HepG2 (cell line): ENCODE data around the gene MRPL10. TPM values are rescaled to one million over a fixed set of nuclear protein-coding genes. Genes with fewer than 3 reads are reported as not detected.

Experiments
- ADNP ChIP-seq: sonication (generic); formaldehyde crosslinking; IDR thresholded peaks from 2 replicates; pipeline ENCODE4 v1.4.0; 2020; ENCODE audit warnings: missing genetic modification reagents
- CREB1 ChIP-seq, 2 experiments: fragments of 450-650 bp in 1 of 2; IDR thresholded peaks; 2 replicates each; pipeline ENCODE4 v1.6.1; 2016 to 2017; ENCODE audit warnings: control low read depth in 1 of 2, mild to moderate bottlenecking in 1 of 2, missing compliant biosample characterization in 1 of 2, missing genetic modification characterization in 1 of 2
- DR1 ChIP-seq: sonication (generic); formaldehyde crosslinking; IDR thresholded peaks from 2 replicates; pipeline ENCODE4 v1.8.0; 2021; ENCODE audit warnings: mild to moderate bottlenecking, missing genetic modification reagents, inconsistent platforms
- DRAP1 ChIP-seq: IDR thresholded peaks from 2 replicates; pipeline ENCODE4 v1.6.1; 2016; ENCODE audit warnings: missing genetic modification reagents, missing compliant biosample characterization
- GLMP ChIP-seq: sonication (generic); formaldehyde crosslinking; IDR thresholded peaks from 2 replicates; pipeline ENCODE4 v1.9.0; 2021; ENCODE audit warnings: missing genetic modification reagents, mild to moderate bottlenecking, borderline replicate concordance
- HDAC2 ChIP-seq: sonication (generic); formaldehyde crosslinking; IDR thresholded peaks from 2 replicates; pipeline ENCODE4 v1.4.0; 2020; ENCODE audit warnings: missing genetic modification reagents
- KDM5A ChIP-seq: fragments of 200-600 bp; sonication (generic); IDR thresholded peaks from 2 replicates; pipeline ENCODE4 v1.7.0; 2018; ENCODE audit warnings: antibody characterized with exemption, mild to moderate bottlenecking, low read length, borderline replicate concordance
- NBN ChIP-seq: fragments of 450-650 bp; conservative IDR thresholded peaks from 2 replicates; pipeline ENCODE4 v1.6.1; 2017
- NFIC ChIP-seq: IDR thresholded peaks from 2 replicates; pipeline ENCODE4 v1.6.1; 2012; ENCODE audit warnings: mild to moderate bottlenecking, low read length, inconsistent platforms
- PAWR ChIP-seq: sonication (generic); formaldehyde crosslinking; IDR thresholded peaks from 2 replicates; pipeline ENCODE4 v1.4.0; 2020; ENCODE audit warnings: missing genetic modification reagents, mild to moderate bottlenecking, borderline replicate concordance
- PCBP1 ChIP-seq: fragments of 200-400 bp; formaldehyde crosslinking; IDR thresholded peaks from 2 replicates; pipeline ENCODE4 v1.6.1; 2017; ENCODE audit warnings: mild to moderate bottlenecking, low read depth, low read length, borderline replicate concordance
- PRMT3 ChIP-seq: sonication (generic); formaldehyde crosslinking; IDR thresholded peaks from 2 replicates; pipeline ENCODE4 v1.8.1; 2022; ENCODE audit warnings: low read depth, mild to moderate bottlenecking, moderate library complexity, missing genetic modification reagents, borderline replicate concordance
- REXO4 ChIP-seq: sonication (generic); formaldehyde crosslinking; IDR thresholded peaks from 2 replicates; pipeline ENCODE4 v1.8.0; 2022; ENCODE audit warnings: missing genetic modification reagents, mild to moderate bottlenecking, borderline replicate concordance
- SKIL ChIP-seq: sonication (generic); formaldehyde crosslinking; IDR thresholded peaks from 2 replicates; pipeline ENCODE4 v1.8.0; 2022; ENCODE audit warnings: missing genetic modification reagents, mild to moderate bottlenecking, moderate library complexity, borderline replicate concordance
- SMAD1 ChIP-seq: sonication (generic); formaldehyde crosslinking; IDR thresholded peaks from 2 replicates; pipeline ENCODE4 v1.4.0; 2020; ENCODE audit warnings: missing genetic modification reagents, low read depth, mild to moderate bottlenecking, borderline replicate concordance
- SMAD9 ChIP-seq: sonication (generic); formaldehyde crosslinking; IDR thresholded peaks from 2 replicates; pipeline ENCODE4 v1.5.1; 2020; ENCODE audit warnings: mild to moderate bottlenecking, missing genetic modification reagents
- TFAP4 ChIP-seq: sonication (generic); IDR thresholded peaks from 2 replicates; pipeline ENCODE4 v1.6.1; 2016; ENCODE audit warnings: low read depth, borderline replicate concordance
- TSC22D2 ChIP-seq: sonication (generic); formaldehyde crosslinking; IDR thresholded peaks from 2 replicates; pipeline ENCODE4 v1.5.1; 2020; ENCODE audit warnings: missing genetic modification reagents, mild to moderate bottlenecking, borderline replicate concordance
- ZNF101 ChIP-seq: sonication (generic); formaldehyde crosslinking; IDR thresholded peaks from 2 replicates; pipeline ENCODE4 v1.4.0; 2020; ENCODE audit warnings: mild to moderate bottlenecking, low read depth, missing genetic modification reagents, borderline replicate concordance
- ZNF251 ChIP-seq: sonication (generic); formaldehyde crosslinking; IDR thresholded peaks from 2 replicates; pipeline ENCODE4 v1.9.0; 2021; ENCODE audit warnings: mild to moderate bottlenecking, missing genetic modification reagents
- ZNF253 ChIP-seq: sonication (generic); formaldehyde crosslinking; IDR thresholded peaks from 2 replicates; pipeline ENCODE4 v1.8.0; 2022; ENCODE audit warnings: mild to moderate bottlenecking, missing genetic modification reagents, borderline replicate concordance
- ZNF607 ChIP-seq: sonication (generic); formaldehyde crosslinking; IDR thresholded peaks from 2 replicates; pipeline ENCODE4 v1.5.1; 2020; ENCODE audit warnings: missing genetic modification reagents, mild to moderate bottlenecking, borderline replicate concordance
- ZSCAN29 ChIP-seq: sonication (generic); formaldehyde crosslinking; conservative IDR thresholded peaks from 2 replicates; pipeline ENCODE4 v1.4.0; 2020; ENCODE audit warnings: mild to moderate bottlenecking, missing genetic modification reagents
- ZSCAN31 ChIP-seq: sonication (generic); formaldehyde crosslinking; IDR thresholded peaks from 2 replicates; pipeline ENCODE4 v1.5.0; 2020; ENCODE audit warnings: low read depth, mild to moderate bottlenecking, missing genetic modification reagents
- polyA plus RNA-seq, 8 experiments: library from polyadenylated mRNA; depleted of rRNA in 3 of 8; stranded (reverse) in 7 of 8; unstranded in 1 of 8; fragments of >200 nt; fragmentation: Illumina TruSeq in 4 of 8; extraction: Trizol in 4 of 8; gene quantifications; 2 replicates each; pipeline versions ENCODE4 v1.2.1 to v1.2.3, GENCODE V29; 2011 to 2016; ENCODE audit warnings: low read depth in 4 of 8, missing spikeins in 1 of 8, mixed read lengths in 1 of 8; ENCODE audit not compliant: insufficient read depth in 1 of 8
- total RNA-seq, 5 experiments: library from RNA; depleted of rRNA; stranded (reverse); fragments of >200 nt; fragmentation: Illumina TruSeq; extraction: Trizol; gene quantifications; 2 replicates each; pipeline ENCODE4 v1.2.3, GENCODE V29; 2016; ENCODE audit warnings: low read depth in 1 of 5

MRPL10 gene
- total and polyA plus RNA-seq, 2 of the 13 experiments (the other 11 are each of a cell fraction or from before 2014, with no cell fraction given), result 56.7 to 149 TPM

GRCh38 chr17:47785538-47786123, 45.7 kb downstream of the MRPL10 start (continued):
- TF ChIP-seq SMAD1 (no peak), KDM5A (no peak), ADNP (no peak), ZSCAN31 (CRISPR knock-in tag) (no peak), CREB1 (IDR thresholded peaks at IDR 0.05) (no peak), CREB1 (CRISPR knock-in tag; IDR thresholded peaks at IDR 0.05) (no peak), SKIL (CRISPR knock-in tag) (no peak), ZNF253 (CRISPR knock-in tag) (no peak), TSC22D2 (CRISPR knock-in tag) (peak; percentile 95), ZNF251 (CRISPR knock-in tag) (no peak), PAWR (no peak), DRAP1 (CRISPR knock-in tag) (0 out of 2 replicates have a peak, but pooled peaks have one; percentile 40), ZNF607 (CRISPR knock-in tag) (peak; percentile 54; the same call in 1 of the 2 replicates), HDAC2 (CRISPR knock-in tag) (peak; percentile 71; the same call in 1 of the 2 replicates), SMAD9 (CRISPR knock-in tag) (no peak), TFAP4 (no peak), PRMT3 (CRISPR knock-in tag) (no peak), NFIC (no peak), DR1 (no peak), PCBP1 (no peak), NBN (no peak), REXO4 (CRISPR knock-in tag) (no peak), ZNF101 (no peak), ZSCAN29 (no peak), GLMP (0 out of 2 replicates have a peak, but pooled peaks have one; percentile 41)
